NCI-H2196 (cell line): ENCODE results near the gene TMEM260.
A peak's percentile ranks its signal among the peaks of the same experiment; 100 is the strongest.
"Not testable (repeated sequence)": the region's sequence is repeated elsewhere in the genome, so short reads cannot be mapped to it uniquely, and the experiment has no call there.

ENCODE experiments used
- DNase-seq: peaks from one replicate; lab custom pipeline; 2025; ENCODE audit not compliant: unreplicated experiment; lab: John Stamatoyannopoulos, UW

Gene TMEM260

DNA sequence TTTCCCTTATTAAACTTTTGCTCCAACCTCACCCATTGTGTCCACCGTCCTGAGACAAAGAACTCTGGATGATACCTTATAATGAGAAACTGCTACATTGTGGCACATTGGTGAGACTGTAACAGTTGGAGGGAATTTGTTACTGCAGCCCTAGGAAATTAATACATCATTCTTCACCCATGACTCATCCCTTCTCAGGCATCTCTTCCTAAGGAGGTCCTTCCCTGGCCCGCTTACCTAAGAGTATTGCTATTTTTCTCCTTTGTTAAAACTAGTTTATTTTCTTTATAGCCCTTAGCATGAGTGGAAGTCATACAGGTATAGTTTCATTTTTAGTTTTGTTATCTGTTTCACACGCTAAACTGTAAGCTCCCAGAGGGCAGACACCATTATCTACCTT lies 87.1 kb downstream of the TMEM260 start:
- DNase-seq: no peak

DNA sequence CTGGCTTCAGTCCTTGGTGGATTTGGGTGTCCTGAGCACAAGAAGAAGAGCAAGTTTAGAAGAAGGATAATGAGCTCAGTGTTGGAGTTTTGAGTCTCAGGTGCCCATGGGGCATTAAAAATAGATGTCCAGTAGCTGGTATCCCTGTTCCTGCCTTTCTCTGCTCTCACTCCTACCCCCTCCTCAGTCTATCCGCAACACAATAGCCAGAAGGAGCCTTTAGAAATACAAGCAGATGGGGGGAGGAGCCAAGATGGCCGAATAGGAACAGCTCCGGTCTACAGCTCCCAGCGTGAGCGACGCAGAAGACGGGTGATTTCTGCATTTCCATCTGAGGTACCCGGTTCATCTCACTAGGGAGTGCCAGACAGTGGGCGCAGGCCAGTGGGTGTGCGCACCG lies 87.7 kb downstream of the TMEM260 start:
- DNase-seq: not testable (repeated sequence)

DNA sequence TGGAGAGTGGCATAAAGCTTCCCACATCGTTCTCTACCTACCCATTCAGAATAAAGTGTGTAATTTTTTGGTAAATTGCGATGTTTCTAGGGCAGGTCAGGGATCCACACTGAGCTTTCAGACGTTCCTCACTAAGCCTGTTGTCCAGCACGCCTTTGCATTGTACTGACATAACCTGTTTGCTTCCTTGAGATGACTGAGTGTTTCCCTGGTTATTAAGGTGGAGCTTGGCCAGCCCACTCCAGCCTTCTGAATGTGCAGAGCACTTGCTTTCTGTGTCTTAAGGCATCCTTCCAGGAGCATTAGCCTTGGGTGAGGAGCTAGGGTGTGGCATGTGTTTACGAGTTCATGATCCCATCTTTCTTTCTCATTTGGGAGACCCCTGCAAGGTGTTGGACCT lies 96.4 kb downstream of the TMEM260 start:
- DNase-seq: no peak

DNA sequence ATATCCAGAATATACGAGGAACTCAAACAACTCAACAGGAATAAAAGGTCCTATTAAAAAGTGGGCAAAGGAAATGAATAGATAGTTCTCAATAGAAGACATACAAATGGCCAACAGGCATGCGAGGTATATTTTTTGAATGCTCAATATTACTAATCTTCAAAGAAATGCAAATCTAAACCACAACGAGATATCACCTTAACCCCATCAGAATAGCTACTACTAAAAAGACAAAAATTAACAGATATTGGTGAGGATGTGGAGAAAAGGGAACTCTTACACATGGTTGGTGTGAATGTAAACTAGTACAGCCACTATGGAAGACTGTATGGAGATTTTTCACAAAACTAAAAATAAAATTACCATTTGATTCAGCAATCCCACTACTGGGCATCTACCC lies 99.2 kb downstream of the TMEM260 start:
- no peak for DNase-seq

DNA sequence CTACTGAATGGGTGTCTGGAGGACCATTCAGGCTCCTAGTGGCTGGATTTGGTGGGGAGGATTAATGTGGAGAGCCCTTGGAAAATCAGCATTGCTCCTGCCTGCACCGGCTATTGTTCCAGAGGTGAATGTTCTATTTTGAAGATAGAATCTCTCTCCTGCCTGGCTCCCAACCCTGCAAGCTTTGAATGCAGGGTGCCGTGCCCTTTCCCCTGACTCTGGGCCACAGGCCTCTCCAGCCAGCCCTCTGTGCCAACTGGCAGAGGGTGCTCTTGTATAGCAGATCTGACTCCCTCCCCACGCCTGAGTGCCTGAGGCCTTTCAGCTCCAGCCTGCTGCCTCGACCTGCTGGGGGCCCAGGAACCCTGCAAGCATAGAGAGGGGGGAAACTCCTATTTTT lies 106.8 kb downstream of the TMEM260 start:
- peak; percentile 75 for DNase-seq

DNA sequence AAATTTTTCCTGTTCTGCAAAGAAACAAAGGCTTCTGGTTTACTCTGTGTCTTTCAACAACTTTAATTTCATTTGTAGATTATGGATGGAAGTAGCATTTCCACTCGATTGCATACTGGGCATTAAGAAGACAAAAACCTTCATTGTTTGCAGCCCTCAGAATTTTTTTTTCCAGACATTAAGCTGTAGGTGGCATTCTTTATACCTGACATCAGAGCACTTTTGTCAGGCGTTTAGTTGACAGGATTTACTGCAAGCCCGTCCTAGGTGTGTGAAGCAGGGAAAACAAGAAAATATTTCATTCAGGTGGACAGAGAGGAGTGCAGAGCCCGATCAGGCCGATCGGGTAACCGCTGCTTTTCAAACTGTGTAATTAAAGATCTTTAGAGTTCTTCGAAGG lies 107.5 kb downstream of the TMEM260 start:
- DNase-seq: no peak

DNA sequence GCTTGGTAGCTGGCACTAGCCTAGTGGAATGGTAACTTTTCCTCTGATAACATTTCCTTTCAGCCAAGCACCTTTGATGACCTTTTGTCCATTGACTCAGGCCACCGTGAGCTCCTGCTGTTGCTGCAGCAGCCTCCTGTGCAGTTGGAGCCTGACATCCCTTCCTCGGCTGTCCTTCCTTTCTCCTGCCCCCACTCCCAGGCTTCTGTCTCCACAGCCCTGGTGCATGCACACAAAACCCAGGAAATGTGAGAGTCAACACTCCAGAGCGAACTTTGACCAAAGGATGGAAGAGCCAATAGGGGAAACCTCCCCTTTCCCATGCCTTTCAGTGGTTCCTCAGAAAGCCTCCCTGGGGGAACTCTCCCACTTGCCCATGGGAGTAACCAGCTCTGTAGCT lies 115.0 kb downstream of the TMEM260 start:
- no peak for DNase-seq

DNA sequence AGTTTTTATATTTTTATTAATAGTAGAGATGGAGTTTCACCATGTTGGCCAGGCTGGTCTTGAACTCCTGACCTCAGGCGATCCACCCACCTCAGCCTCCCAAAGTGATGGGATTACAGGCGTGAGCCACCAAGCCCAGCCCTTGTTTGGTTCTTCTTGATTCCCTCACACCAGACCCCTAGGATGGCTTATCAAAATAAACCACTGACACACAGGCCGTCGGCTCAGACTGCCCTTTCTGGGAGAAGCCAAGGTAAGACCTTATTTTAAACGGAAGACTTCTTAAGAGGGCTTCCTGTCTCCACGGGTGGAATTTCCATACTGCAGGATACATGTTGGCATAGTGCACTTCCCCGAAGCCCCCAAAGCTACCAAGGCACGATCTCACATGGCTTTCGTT lies 115.6 kb downstream of the TMEM260 start:
- DNase-seq: not testable (repeated sequence)
